ENCODE results near the gene IGSF9B.

GRCh38 chr11:133965031-133965601 is 8.3 kb upstream of the IGSF9B start:
- TF ChIP-seq PHTF2 (CRISPR knock-in tag; IDR thresholded peaks at IDR 0.05) (no peak), MTA1 (IDR thresholded peaks at IDR 0.05; ENCODE audit: borderline replicate concordance) (no peak), MYNN (IDR thresholded peaks at IDR 0.05) (no peak), MYNN (CRISPR knock-in tag; IDR thresholded peaks at IDR 0.05) (no peak), ELK1 (CRISPR knock-in tag; IDR thresholded peaks at IDR 0.05) (no peak), TEAD1 (CRISPR knock-in tag; IDR thresholded peaks at IDR 0.05) (no peak), ELF4 (CRISPR knock-in tag; IDR thresholded peaks at IDR 0.05) (no peak), USF1 (CRISPR knock-in tag; IDR thresholded peaks at IDR 0.05) (no peak)
